GM21447 (cell line): ENCODE results near the gene PDSS2.
"Not testable (repeated sequence)": the region's sequence is repeated elsewhere in the genome, so short reads cannot be mapped to it uniquely, and the experiment has no call there.

Experiments used
- ATAC-seq: cut with Tn5 transposase; IDR thresholded peaks from one replicate; pipeline ENCODE4 v1.9.1; 2021; ENCODE audit not compliant: unreplicated experiment

Gene PDSS2

GRCh38 chr6:107280001-107280400, 179.4 kb downstream of the PDSS2 start:
- ATAC-seq: not testable (repeated sequence)

- ATAC-seq: no peak
Measured at GRCh38 chr6:107275330-107275865, 184.0 kb downstream of the PDSS2 start.

- no peak for ATAC-seq
Measured at GRCh38 chr6:107274288-107274687, 185.1 kb downstream of the PDSS2 start.

GRCh38 chr6:107272246-107272645, 187.1 kb downstream of the PDSS2 start:
- no peak for ATAC-seq

- ATAC-seq: no peak
Measured at GRCh38 chr6:107271208-107271790, 188.1 kb downstream of the PDSS2 start.

- ATAC-seq: no peak
Measured at GRCh38 chr6:107267634-107268033, 191.7 kb downstream of the PDSS2 start.

- no peak for ATAC-seq
Measured at GRCh38 chr6:107267006-107267405, 192.4 kb downstream of the PDSS2 start.

GRCh38 chr6:107266563-107266962, 192.8 kb downstream of the PDSS2 start:
- ATAC-seq: no peak

GRCh38 chr6:107264357-107264840, 195.0 kb downstream of the PDSS2 start:
- no peak for ATAC-seq

- ATAC-seq: no peak
Measured at GRCh38 chr6:107259951-107260350, 199.4 kb downstream of the PDSS2 start.

GRCh38 chr6:107248147-107248546, 211.2 kb downstream of the PDSS2 start:
- no peak for ATAC-seq

- ATAC-seq: no peak
Measured at GRCh38 chr6:107246972-107247615, 212.3 kb downstream of the PDSS2 start.

GRCh38 chr6:107246249-107246971, 213.0 kb downstream of the PDSS2 start:
- ATAC-seq: no peak

- no peak for ATAC-seq
Measured at GRCh38 chr6:107244742-107245480, 214.5 kb downstream of the PDSS2 start.

GRCh38 chr6:107244082-107244741, 215.2 kb downstream of the PDSS2 start:
- no peak for ATAC-seq

- no peak for ATAC-seq
Measured at GRCh38 chr6:107243471-107243870, 215.9 kb downstream of the PDSS2 start.

- ATAC-seq: no peak
Measured at GRCh38 chr6:107237992-107238660, 221.2 kb downstream of the PDSS2 start.

- ATAC-seq: no peak
Measured at GRCh38 chr6:107235511-107235910, 223.9 kb downstream of the PDSS2 start.

- no peak for ATAC-seq
Measured at GRCh38 chr6:107235007-107235406, 224.4 kb downstream of the PDSS2 start.

- no peak for ATAC-seq
Measured at GRCh38 chr6:107231243-107231642, 228.1 kb downstream of the PDSS2 start.
